A172 (cell line): ENCODE data around the gene UBXN1. TPM values are rescaled to one million over a fixed set of nuclear protein-coding genes. Genes with fewer than 3 reads are reported as not detected.

Experiments
- DNase-seq: peaks from one replicate; pipeline ENCODE4 v3.0.0-alpha.2; 2015; ENCODE audit warnings: low spot score
- total RNA-seq: library from RNA; depleted of rRNA; stranded (reverse); fragments of >200 nt; shearing (Covaris generic); gene quantifications from 2 replicates; pipeline ENCODE4 v1.2.3, GENCODE V29; 2014; rRNA removed

The UBXN1 gene
- total RNA-seq = 118 and 126 TPM in 2 replicates

- DNase-seq = peak; percentile 76
These were observed at the start of gene UBXN1 for GRCh38 chr11:62678770-62679696. Gene UBXN1 (minus strand): TSS chr11:62679073. CDS start chr11:62678923, 150 bp downstream.

GRCh38 chr11:62728171-62728988 lies 49.5 kb upstream of the UBXN1 start, which contains the start of gene TTC9C:
Gene TTC9C (plus strand): TSS chr11:62728486. CDS start chr11:62728849, 363 bp downstream.
- DNase-seq = peak; percentile 82

- DNase-seq = peak; percentile 97
These were observed 48.9 kb upstream of the UBXN1 start for GRCh38 chr11:62727872-62728170.

- DNase-seq = peak; percentile 97
These were observed 48.4 kb upstream of the UBXN1 start, which contains the start of gene HNRNPUL2 for GRCh38 chr11:62727165-62727871. Gene HNRNPUL2 (minus strand): TSS chr11:62727457. CDS start chr11:62727156, 301 bp downstream.

GRCh38 chr11:62726915-62727164 lies 48.0 kb upstream of the UBXN1 start:
- DNase-seq = no peak

GRCh38 chr11:62726156-62726914 lies 47.5 kb upstream of the UBXN1 start:
- no peak for DNase-seq

- peak; percentile 19 for DNase-seq
These were observed 46.8 kb upstream of the UBXN1 start for GRCh38 chr11:62725646-62726045.

GRCh38 chr11:62724171-62724570 lies 45.3 kb upstream of the UBXN1 start:
- DNase-seq = no peak

- no peak for DNase-seq
These were observed 43.1 kb upstream of the UBXN1 start for GRCh38 chr11:62721994-62722393.

- no peak for DNase-seq
These were observed 40.6 kb upstream of the UBXN1 start for GRCh38 chr11:62719302-62719978.

GRCh38 chr11:62716816-62717215 lies 37.9 kb upstream of the UBXN1 start:
- no peak for DNase-seq

- no peak for DNase-seq
These were observed 37.3 kb upstream of the UBXN1 start for GRCh38 chr11:62716206-62716605.

- DNase-seq = no peak
These were observed 36.6 kb upstream of the UBXN1 start for GRCh38 chr11:62715150-62716130.

GRCh38 chr11:62713343-62713742 lies 34.5 kb upstream of the UBXN1 start:
- peak; percentile 29 for DNase-seq

- DNase-seq = no peak
These were observed 34.0 kb upstream of the UBXN1 start for GRCh38 chr11:62712861-62713260.

GRCh38 chr11:62712276-62712812 lies 33.5 kb upstream of the UBXN1 start:
- DNase-seq = no peak

- DNase-seq = peak; percentile 29
These were observed 31.1 kb upstream of the UBXN1 start for GRCh38 chr11:62710001-62710345.

- peak; percentile 96 for DNase-seq
These were observed 30.6 kb upstream of the UBXN1 start for GRCh38 chr11:62709247-62710000.

GRCh38 chr11:62708793-62709192 lies 29.9 kb upstream of the UBXN1 start:
- DNase-seq = no peak
